GM03348 (cell line): Measurements from ENCODE around the gene NUDT14.
A peak's percentile ranks its signal among the peaks of the same experiment; 100 is the strongest.

Experiments
- DNase-seq: peaks from one replicate; pipeline ENCODE4 v3.0.0; 2012; ENCODE audit warnings: low spot score

The NUDT14 gene

GRCh38 chr14:105212541-105213300 is 31.6 kb upstream of the NUDT14 start:
- DNase-seq = no peak

GRCh38 chr14:105211758-105212089 is 30.6 kb upstream of the NUDT14 start:
- DNase-seq = no peak

GRCh38 chr14:105211086-105211757 is 30.1 kb upstream of the NUDT14 start:
- no peak for DNase-seq

- DNase-seq = no peak
These were observed 29.3 kb upstream of the NUDT14 start for GRCh38 chr14:105210266-105211025.

GRCh38 chr14:105209646-105210045 is 28.5 kb upstream of the NUDT14 start:
- DNase-seq = no peak

- DNase-seq = no peak
These were observed 28.0 kb upstream of the NUDT14 start for GRCh38 chr14:105209091-105209490.

- no peak for DNase-seq
These were observed 27.6 kb upstream of the NUDT14 start for GRCh38 chr14:105208738-105209075.

- no peak for DNase-seq
These were observed 27.1 kb upstream of the NUDT14 start for GRCh38 chr14:105207996-105208737.

- no peak for DNase-seq
These were observed 26.4 kb upstream of the NUDT14 start for GRCh38 chr14:105207460-105207901.

GRCh38 chr14:105206873-105207272 is 25.8 kb upstream of the NUDT14 start:
- DNase-seq = no peak

- DNase-seq = no peak
These were observed 24.6 kb upstream of the NUDT14 start for GRCh38 chr14:105205673-105206208.

GRCh38 chr14:105204931-105205672 is 24.0 kb upstream of the NUDT14 start:
- no peak for DNase-seq

GRCh38 chr14:105204206-105204930 is 23.3 kb upstream of the NUDT14 start:
- DNase-seq = peak; percentile 54

GRCh38 chr14:105203701-105204100 is 22.6 kb upstream of the NUDT14 start:
- DNase-seq = no peak

- peak; percentile 95 for DNase-seq
These were observed 22.0 kb upstream of the NUDT14 start for GRCh38 chr14:105203057-105203531.

GRCh38 chr14:105201925-105202513 is 20.9 kb upstream of the NUDT14 start:
- no peak for DNase-seq

- no peak for DNase-seq
These were observed 20.2 kb upstream of the NUDT14 start for GRCh38 chr14:105201156-105201924.

GRCh38 chr14:105200641-105201040 is 19.5 kb upstream of the NUDT14 start:
- no peak for DNase-seq

GRCh38 chr14:105200074-105200473 is 19.0 kb upstream of the NUDT14 start:
- DNase-seq = no peak
